ENCODE results near the gene MGLL. TPM values are rescaled to one million over a fixed set of nuclear protein-coding genes. Genes with fewer than 3 reads are reported as not detected.

The MGLL gene
- total RNA-seq, 1 donor from 2014 or later = 9.4 TPM

- Mint-ChIP-seq H3K4me1 (ENCODE audit: unreplicated experiment) (peaks cover 31% of the 10 kb centered on the region), H3K27me3 (peaks cover 15% of the 10 kb centered on the region), H3K36me3 (no peaks in the 10 kb centered on the region), H3K4me3 (no peak overlapping the region), H3K27ac (no peak overlapping the region), H3K9me3 (no peaks in the 10 kb centered on the region)
- no peak for DNase-seq (ENCODE audit: extremely low spot score, unreplicated experiment)
- TF ChIP-seq CTCF (conservative IDR thresholded peaks at IDR 0.05) = no peak
Observed at GRCh38 chr3:127711896-127712295, 110.4 kb downstream of the MGLL start.

- Mint-ChIP-seq H3K4me3 (no peak overlapping the region), H3K9me3 (no peaks in the 10 kb centered on the region), H3K27ac (no peak overlapping the region), H3K27me3 (peaks cover 11% of the 10 kb centered on the region), H3K36me3 (no peaks in the 10 kb centered on the region), H3K4me1 (ENCODE audit: unreplicated experiment) (peaks cover 31% of the 10 kb centered on the region)
- TF ChIP-seq CTCF (conservative IDR thresholded peaks at IDR 0.05) = no peak
- no peak for DNase-seq (ENCODE audit: extremely low spot score, unreplicated experiment)
Observed at GRCh38 chr3:127711021-127711695, 111.2 kb downstream of the MGLL start.

- H3K9me3 Mint-ChIP-seq = no peaks in the 10 kb centered on the region
- H3K27ac Mint-ChIP-seq = no peak overlapping the region
- peaks cover 9% of the 10 kb centered on the region for H3K27me3 Mint-ChIP-seq
- H3K4me1 Mint-ChIP-seq (ENCODE audit: unreplicated experiment) = peaks cover 29% of the 10 kb centered on the region
- no peak for DNase-seq (ENCODE audit: extremely low spot score, unreplicated experiment)
- no peak overlapping the region for H3K4me3 Mint-ChIP-seq
- H3K36me3 Mint-ChIP-seq = no peaks in the 10 kb centered on the region
- TF ChIP-seq CTCF (conservative IDR thresholded peaks at IDR 0.05) = no peak
Observed at GRCh38 chr3:127710155-127710941, 112.0 kb downstream of the MGLL start.

- H3K27me3 Mint-ChIP-seq = peaks cover 6% of the 10 kb centered on the region
- no peaks in the 10 kb centered on the region for H3K36me3 Mint-ChIP-seq
- TF ChIP-seq CTCF (conservative IDR thresholded peaks at IDR 0.05) = no peak
- H3K4me1 Mint-ChIP-seq (ENCODE audit: unreplicated experiment) = peaks cover 25% of the 10 kb centered on the region
- no peak overlapping the region for H3K4me3 Mint-ChIP-seq
- DNase-seq (ENCODE audit: extremely low spot score, unreplicated experiment) = no peak
- no peak overlapping the region for H3K27ac Mint-ChIP-seq
- no peaks in the 10 kb centered on the region for H3K9me3 Mint-ChIP-seq
Observed at GRCh38 chr3:127709320-127710060, 112.8 kb downstream of the MGLL start.

- no peak overlapping the region for H3K4me3 Mint-ChIP-seq
- peaks cover 19% of the 10 kb centered on the region for H3K4me1 Mint-ChIP-seq (ENCODE audit: unreplicated experiment)
Observed at GRCh38 chr3:127708837-127709236, 113.5 kb downstream of the MGLL start.

More at GRCh38 chr3:127708837-127709236, 113.5 kb downstream of the MGLL start:
- TF ChIP-seq CTCF (conservative IDR thresholded peaks at IDR 0.05) = no peak
- peaks cover 6% of the 10 kb centered on the region for H3K27me3 Mint-ChIP-seq
- H3K27ac Mint-ChIP-seq = no peak overlapping the region
- no peaks in the 10 kb centered on the region for H3K36me3 Mint-ChIP-seq
- DNase-seq (ENCODE audit: extremely low spot score, unreplicated experiment) = no peak
- no peaks in the 10 kb centered on the region for H3K9me3 Mint-ChIP-seq
